HepG2 (cell line): Measurements from ENCODE around the gene SLC23A3. TPM values are rescaled to one million over a fixed set of nuclear protein-coding genes. Genes with fewer than 3 reads are reported as not detected.
A peak's percentile ranks its signal among the peaks of the same experiment; 100 is the strongest.

ENCODE experiments used
- ARNT2 ChIP-seq: sonication (generic); formaldehyde crosslinking; IDR thresholded peaks from 2 replicates; pipeline ENCODE4 v1.8.0; 2022; ENCODE audit warnings: mild to moderate bottlenecking, low read depth, missing genetic modification reagents, moderate library complexity
- ETV6 ChIP-seq: sonication (generic); formaldehyde crosslinking; conservative IDR thresholded peaks from 2 replicates; pipeline ENCODE4 v1.4.0; 2020; ENCODE audit warnings: missing genetic modification reagents
- EZH2 ChIP-seq: conservative IDR thresholded peaks from 2 replicates; pipeline ENCODE4 v1.6.1; 2012; ENCODE audit warnings: mild to moderate bottlenecking, low read depth, low read length, moderate library complexity
- HNRNPK ChIP-seq: fragments of 200-400 bp; formaldehyde crosslinking; IDR thresholded peaks from 2 replicates; pipeline ENCODE4 v1.6.1; 2018; ENCODE audit warnings: low read length, low read depth, moderate library complexity, mild to moderate bottlenecking; ENCODE audit not compliant: poor library complexity, severe bottlenecking
- IKZF1 ChIP-seq: fragments of 450-650 bp; IDR thresholded peaks from 2 replicates; pipeline ENCODE4 v1.7.1; 2016
- MED1 ChIP-seq: sonication (generic); formaldehyde crosslinking; IDR thresholded peaks from 2 replicates; pipeline ENCODE4 v1.4.0; 2020; ENCODE audit warnings: missing genetic modification reagents
- PHB2 ChIP-seq: fragments of 450-650 bp; IDR thresholded peaks from 2 replicates; pipeline ENCODE4 v1.6.1; 2018; ENCODE audit not compliant: partially characterized antibody
- PLRG1 ChIP-seq: fragments of 450-650 bp; conservative IDR thresholded peaks from 2 replicates; pipeline ENCODE4 v1.6.1; 2016
- TCF7L2 ChIP-seq: IDR thresholded peaks from 2 replicates; pipeline ENCODE4 v1.6.1; 2011; ENCODE audit warnings: mild to moderate bottlenecking, low read depth, low read length, moderate library complexity
- ZNF121 ChIP-seq: sonication (generic); formaldehyde crosslinking; IDR thresholded peaks from 2 replicates; pipeline ENCODE4 v1.5.0; 2020; ENCODE audit warnings: mild to moderate bottlenecking, missing genetic modification reagents
- ZNF709 ChIP-seq: sonication (generic); formaldehyde crosslinking; IDR thresholded peaks from 2 replicates; pipeline ENCODE4 v1.5.0; 2020; ENCODE audit warnings: mild to moderate bottlenecking, missing genetic modification reagents
- ZNF776 ChIP-seq: sonication (generic); formaldehyde crosslinking; IDR thresholded peaks from 2 replicates; pipeline ENCODE4 v1.4.0; 2020; ENCODE audit warnings: mild to moderate bottlenecking, missing genetic modification reagents
- polyA plus RNA-seq, 8 experiments: library from polyadenylated mRNA; depleted of rRNA in 3 of 8; stranded (reverse) in 7 of 8; unstranded in 1 of 8; fragments of >200 nt; fragmentation: Illumina TruSeq in 4 of 8; extraction: Trizol in 4 of 8; gene quantifications; 2 replicates each; pipeline versions ENCODE4 v1.2.1 to v1.2.3, GENCODE V29; 2011 to 2016; ENCODE audit warnings: low read depth in 4 of 8, missing spikeins in 1 of 8, mixed read lengths in 1 of 8; ENCODE audit not compliant: insufficient read depth in 1 of 8
- total RNA-seq, 5 experiments: library from RNA; depleted of rRNA; stranded (reverse); fragments of >200 nt; fragmentation: Illumina TruSeq; extraction: Trizol; gene quantifications; 2 replicates each; pipeline ENCODE4 v1.2.3, GENCODE V29; 2016; ENCODE audit warnings: low read depth in 1 of 5
- TF ChIP-seq, protein P1 (sequence below): sonication (generic); formaldehyde crosslinking; IDR thresholded peaks from 2 replicates; pipeline ENCODE4 v1.4.0; 2020; ENCODE audit warnings: missing genetic modification reagents
- TF ChIP-seq, protein P2 (sequence below): IDR thresholded peaks from 2 replicates; pipeline ENCODE4 v1.6.1; 2018; ENCODE audit warnings: missing genetic modification reagents
- TF ChIP-seq, protein P3 (sequence below): sonication (generic); formaldehyde crosslinking; conservative IDR thresholded peaks from 2 replicates; pipeline ENCODE4 v1.8.1; 2023; ENCODE audit warnings: missing genetic modification reagents
- TF ChIP-seq, protein P4 (sequence below): sonication (generic); formaldehyde crosslinking; IDR thresholded peaks from 2 replicates; pipeline ENCODE4 v1.8.1; 2022; ENCODE audit warnings: mild to moderate bottlenecking, missing genetic modification reagents
- TF ChIP-seq, protein P5 (sequence below): sonication (generic); formaldehyde crosslinking; IDR thresholded peaks from 2 replicates; pipeline ENCODE4 v1.4.0; 2020; ENCODE audit warnings: missing genetic modification reagents, borderline replicate concordance
- TF ChIP-seq, protein P6 (sequence below): sonication (generic); formaldehyde crosslinking; IDR thresholded peaks from 2 replicates; pipeline ENCODE4 v1.9.0; 2021; ENCODE audit warnings: missing genetic modification reagents, borderline replicate concordance

SLC23A3 gene
- total and polyA plus RNA-seq, 2 of the 13 experiments (the other 11 are each of a cell fraction or from before 2014, with no cell fraction given), result 0.38 to 0.78 TPM

DNA sequence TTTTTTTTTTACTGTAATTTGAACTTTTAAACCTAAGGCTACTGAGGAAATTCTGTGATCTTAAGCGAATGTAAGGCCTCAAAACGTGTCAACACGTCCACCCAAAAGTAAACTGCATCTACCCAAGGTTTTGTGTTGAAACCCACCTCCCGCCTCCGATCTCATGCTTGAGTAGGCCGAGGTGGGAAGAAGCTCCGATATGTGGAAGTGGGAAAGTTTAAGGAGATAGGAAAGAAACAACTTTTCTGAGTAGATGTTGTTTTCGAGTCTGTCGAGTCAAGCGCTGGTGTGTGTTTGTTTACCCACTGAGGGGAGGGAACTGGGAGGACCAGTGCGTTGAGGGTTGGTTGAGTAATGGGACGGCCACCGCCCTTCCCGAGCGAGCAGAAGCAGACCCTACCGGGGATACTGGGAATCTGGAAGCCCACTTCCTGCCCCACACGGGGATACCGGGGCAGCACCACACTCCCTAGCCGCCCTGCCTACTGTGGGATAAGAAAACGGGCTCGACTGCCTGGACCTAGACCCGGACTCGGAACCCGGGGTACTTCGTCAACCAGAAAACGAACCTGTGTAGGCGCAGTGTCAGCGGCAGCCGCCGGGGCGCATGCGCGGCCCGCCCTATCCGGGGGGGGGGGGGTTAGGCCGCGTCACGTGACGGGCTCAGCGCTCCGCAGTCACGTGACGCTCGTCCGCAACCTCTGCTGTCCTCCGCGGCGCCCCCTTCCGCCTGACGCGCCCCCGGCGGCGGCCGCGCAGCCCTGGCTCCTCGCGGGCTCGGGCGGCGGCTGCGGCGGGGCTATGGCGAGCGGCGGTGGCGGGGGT, 7.9 kb upstream of the SLC23A3 start, which contains the start of gene RETREG2 (continued):
- TF ChIP-seq, protein P1, sequence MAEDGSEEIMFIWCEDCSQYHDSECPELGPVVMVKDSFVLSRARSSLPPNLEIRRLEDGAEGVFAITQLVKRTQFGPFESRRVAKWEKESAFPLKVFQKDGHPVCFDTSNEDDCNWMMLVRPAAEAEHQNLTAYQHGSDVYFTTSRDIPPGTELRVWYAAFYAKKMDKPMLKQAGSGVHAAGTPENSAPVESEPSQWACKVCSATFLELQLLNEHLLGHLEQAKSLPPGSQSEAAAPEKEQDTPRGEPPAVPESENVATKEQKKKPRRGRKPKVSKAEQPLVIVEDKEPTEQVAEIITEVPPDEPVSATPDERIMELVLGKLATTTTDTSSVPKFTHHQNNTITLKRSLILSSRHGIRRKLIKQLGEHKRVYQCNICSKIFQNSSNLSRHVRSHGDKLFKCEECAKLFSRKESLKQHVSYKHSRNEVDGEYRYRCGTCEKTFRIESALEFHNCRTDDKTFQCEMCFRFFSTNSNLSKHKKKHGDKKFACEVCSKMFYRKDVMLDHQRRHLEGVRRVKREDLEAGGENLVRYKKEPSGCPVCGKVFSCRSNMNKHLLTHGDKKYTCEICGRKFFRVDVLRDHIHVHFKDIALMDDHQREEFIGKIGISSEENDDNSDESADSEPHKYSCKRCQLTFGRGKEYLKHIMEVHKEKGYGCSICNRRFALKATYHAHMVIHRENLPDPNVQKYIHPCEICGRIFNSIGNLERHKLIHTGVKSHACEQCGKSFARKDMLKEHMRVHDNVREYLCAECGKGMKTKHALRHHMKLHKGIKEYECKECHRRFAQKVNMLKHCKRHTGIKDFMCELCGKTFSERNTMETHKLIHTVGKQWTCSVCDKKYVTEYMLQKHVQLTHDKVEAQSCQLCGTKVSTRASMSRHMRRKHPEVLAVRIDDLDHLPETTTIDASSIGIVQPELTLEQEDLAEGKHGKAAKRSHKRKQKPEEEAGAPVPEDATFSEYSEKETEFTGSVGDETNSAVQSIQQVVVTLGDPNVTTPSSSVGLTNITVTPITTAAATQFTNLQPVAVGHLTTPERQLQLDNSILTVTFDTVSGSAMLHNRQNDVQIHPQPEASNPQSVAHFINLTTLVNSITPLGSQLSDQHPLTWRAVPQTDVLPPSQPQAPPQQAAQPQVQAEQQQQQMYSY (CRISPR knock-in tag), result 0 out of 2 replicates have a peak, but pooled peaks have one; percentile 43
- TF ChIP-seq, protein P2, sequence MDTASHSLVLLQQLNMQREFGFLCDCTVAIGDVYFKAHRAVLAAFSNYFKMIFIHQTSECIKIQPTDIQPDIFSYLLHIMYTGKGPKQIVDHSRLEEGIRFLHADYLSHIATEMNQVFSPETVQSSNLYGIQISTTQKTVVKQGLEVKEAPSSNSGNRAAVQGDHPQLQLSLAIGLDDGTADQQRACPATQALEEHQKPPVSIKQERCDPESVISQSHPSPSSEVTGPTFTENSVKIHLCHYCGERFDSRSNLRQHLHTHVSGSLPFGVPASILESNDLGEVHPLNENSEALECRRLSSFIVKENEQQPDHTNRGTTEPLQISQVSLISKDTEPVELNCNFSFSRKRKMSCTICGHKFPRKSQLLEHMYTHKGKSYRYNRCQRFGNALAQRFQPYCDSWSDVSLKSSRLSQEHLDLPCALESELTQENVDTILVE (CRISPR knock-in tag), result no peak; the same call in 1 of the 2 replicates
- TF ChIP-seq ARNT2 (CRISPR knock-in tag) (peak; percentile 78), ZNF776 (CRISPR knock-in tag) (peak; percentile 95; the same call in 1 of the 2 replicates), PLRG1 (no peak), ZNF709 (CRISPR knock-in tag) (peak; percentile 83; the same call in 1 of the 2 replicates), MED1 (CRISPR knock-in tag) (peak; percentile 77), PHB2 (no peak), EZH2 (no peak), TCF7L2 (no peak), HNRNPK (peak; percentile 45), IKZF1 (no peak), ETV6 (peak; percentile 85; the same call in 1 of the 2 replicates), ZNF121 (CRISPR knock-in tag) (no peak)
- TF ChIP-seq, protein P3, sequence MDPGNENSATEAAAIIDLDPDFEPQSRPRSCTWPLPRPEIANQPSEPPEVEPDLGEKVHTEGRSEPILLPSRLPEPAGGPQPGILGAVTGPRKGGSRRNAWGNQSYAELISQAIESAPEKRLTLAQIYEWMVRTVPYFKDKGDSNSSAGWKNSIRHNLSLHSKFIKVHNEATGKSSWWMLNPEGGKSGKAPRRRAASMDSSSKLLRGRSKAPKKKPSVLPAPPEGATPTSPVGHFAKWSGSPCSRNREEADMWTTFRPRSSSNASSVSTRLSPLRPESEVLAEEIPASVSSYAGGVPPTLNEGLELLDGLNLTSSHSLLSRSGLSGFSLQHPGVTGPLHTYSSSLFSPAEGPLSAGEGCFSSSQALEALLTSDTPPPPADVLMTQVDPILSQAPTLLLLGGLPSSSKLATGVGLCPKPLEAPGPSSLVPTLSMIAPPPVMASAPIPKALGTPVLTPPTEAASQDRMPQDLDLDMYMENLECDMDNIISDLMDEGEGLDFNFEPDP (CRISPR knock-in tag), result 0 out of 2 replicates have a peak, but pooled peaks have one; percentile 71
- TF ChIP-seq, protein P4, sequence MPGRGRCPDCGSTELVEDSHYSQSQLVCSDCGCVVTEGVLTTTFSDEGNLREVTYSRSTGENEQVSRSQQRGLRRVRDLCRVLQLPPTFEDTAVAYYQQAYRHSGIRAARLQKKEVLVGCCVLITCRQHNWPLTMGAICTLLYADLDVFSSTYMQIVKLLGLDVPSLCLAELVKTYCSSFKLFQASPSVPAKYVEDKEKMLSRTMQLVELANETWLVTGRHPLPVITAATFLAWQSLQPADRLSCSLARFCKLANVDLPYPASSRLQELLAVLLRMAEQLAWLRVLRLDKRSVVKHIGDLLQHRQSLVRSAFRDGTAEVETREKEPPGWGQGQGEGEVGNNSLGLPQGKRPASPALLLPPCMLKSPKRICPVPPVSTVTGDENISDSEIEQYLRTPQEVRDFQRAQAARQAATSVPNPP (CRISPR knock-in tag), result no peak
- TF ChIP-seq, protein P5, sequence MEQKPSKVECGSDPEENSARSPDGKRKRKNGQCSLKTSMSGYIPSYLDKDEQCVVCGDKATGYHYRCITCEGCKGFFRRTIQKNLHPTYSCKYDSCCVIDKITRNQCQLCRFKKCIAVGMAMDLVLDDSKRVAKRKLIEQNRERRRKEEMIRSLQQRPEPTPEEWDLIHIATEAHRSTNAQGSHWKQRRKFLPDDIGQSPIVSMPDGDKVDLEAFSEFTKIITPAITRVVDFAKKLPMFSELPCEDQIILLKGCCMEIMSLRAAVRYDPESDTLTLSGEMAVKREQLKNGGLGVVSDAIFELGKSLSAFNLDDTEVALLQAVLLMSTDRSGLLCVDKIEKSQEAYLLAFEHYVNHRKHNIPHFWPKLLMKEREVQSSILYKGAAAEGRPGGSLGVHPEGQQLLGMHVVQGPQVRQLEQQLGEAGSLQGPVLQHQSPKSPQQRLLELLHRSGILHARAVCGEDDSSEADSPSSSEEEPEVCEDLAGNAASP (CRISPR knock-in tag), result no peak
- TF ChIP-seq, protein P6, sequence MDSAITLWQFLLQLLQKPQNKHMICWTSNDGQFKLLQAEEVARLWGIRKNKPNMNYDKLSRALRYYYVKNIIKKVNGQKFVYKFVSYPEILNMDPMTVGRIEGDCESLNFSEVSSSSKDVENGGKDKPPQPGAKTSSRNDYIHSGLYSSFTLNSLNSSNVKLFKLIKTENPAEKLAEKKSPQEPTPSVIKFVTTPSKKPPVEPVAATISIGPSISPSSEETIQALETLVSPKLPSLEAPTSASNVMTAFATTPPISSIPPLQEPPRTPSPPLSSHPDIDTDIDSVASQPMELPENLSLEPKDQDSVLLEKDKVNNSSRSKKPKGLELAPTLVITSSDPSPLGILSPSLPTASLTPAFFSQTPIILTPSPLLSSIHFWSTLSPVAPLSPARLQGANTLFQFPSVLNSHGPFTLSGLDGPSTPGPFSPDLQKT (CRISPR knock-in tag), result 0 out of 2 replicates have a peak, but pooled peaks have one; percentile 43
